Ectodermal cell (in vitro differentiated cells): Measurements from ENCODE around the gene PNLIPRP2.

Source experiments
- H3K27ac ChIP-seq: 2 replicates; pipeline ENCODE4 v1.7.0; 2013; ENCODE audit warnings: mild to moderate bottlenecking, low read depth, low read length; ENCODE audit not compliant: insufficient read depth, poor library complexity, severe bottlenecking
- H3K27me3 ChIP-seq: 2 replicates; pipeline ENCODE4 v1.7.0; 2013; ENCODE audit warnings: mild to moderate bottlenecking, low read length; ENCODE audit not compliant: insufficient read depth, control insufficient read depth, poor library complexity, severe bottlenecking
- H3K36me3 ChIP-seq: one replicate; pipeline ENCODE4 v1.7.0; 2013; ENCODE audit warnings: low read length; ENCODE audit not compliant: control insufficient read depth, insufficient read depth
- H3K4me1 ChIP-seq: one replicate; pipeline ENCODE4 v1.7.0; 2013; ENCODE audit warnings: low read length; ENCODE audit not compliant: control insufficient read depth, insufficient read depth
- H3K4me3 ChIP-seq: 2 replicates; pipeline ENCODE4 v1.7.0; 2013; ENCODE audit warnings: low read depth, low read length, control low read depth; ENCODE audit not compliant: insufficient read depth
- H3K9me3 ChIP-seq: 2 replicates; pipeline ENCODE4 v1.7.0; 2013; ENCODE audit warnings: mild to moderate bottlenecking, low read length, moderate library complexity; ENCODE audit not compliant: control insufficient read depth
- WGBS, 2 experiments: methylation state at CpG; one replicate each; pipeline ENCODE4 v1.1.7; 2013; ENCODE audit warnings: missing lambda C conversion rate in 2 of 2; 5-methylcytosine and 5-hydroxymethylcytosine counted together

The PNLIPRP2 gene

DNA sequence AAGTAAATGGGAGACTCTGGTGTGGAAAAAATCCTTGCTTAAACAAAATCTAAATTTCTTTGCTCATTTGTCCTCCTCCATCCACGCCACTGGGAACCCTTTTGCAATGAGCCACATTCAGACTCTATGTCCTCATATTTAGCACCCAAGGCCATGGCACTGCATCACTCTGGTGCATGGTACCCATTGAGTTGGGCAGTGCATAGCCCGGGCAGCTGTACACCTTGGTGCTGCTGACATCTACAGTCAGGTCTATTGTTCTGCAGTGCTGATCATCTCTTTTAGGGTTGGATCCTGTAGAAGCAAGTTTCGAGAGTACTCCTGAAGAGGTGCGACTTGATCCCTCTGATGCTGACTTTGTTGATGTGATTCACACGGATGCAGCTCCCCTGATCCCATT is 23.2 kb upstream of the PNLIPRP2 start:
- Histone ChIP-seq H3K4me1 (no peaks in the 10 kb centered on the region), H3K36me3 (no peaks in the 10 kb centered on the region), H3K27ac (no peak overlapping the region), H3K27me3 (no peaks in the 10 kb centered on the region), H3K9me3 (no peaks in the 10 kb centered on the region), H3K4me3 (no peak overlapping the region)
- WGBS, 2 experiments, result 88 to 90% methylated on average over 5 of the region's 5 CpGs

GRCh38 chr10:116598329-116598728 is 22.4 kb upstream of the PNLIPRP2 start:
- Histone ChIP-seq H3K27ac (no peak overlapping the region), H3K36me3 (no peaks in the 10 kb centered on the region), H3K4me3 (no peak overlapping the region), H3K4me1 (no peaks in the 10 kb centered on the region), H3K9me3 (no peaks in the 10 kb centered on the region), H3K27me3 (no peaks in the 10 kb centered on the region)

GRCh38 chr10:116599991-116600390 is 20.8 kb upstream of the PNLIPRP2 start:
- Histone ChIP-seq H3K4me1 (no peaks in the 10 kb centered on the region), H3K36me3 (no peaks in the 10 kb centered on the region), H3K27me3 (no peaks in the 10 kb centered on the region), H3K9me3 (no peaks in the 10 kb centered on the region), H3K27ac (no peak overlapping the region), H3K4me3 (no peak overlapping the region)
- 57 to 58% methylated on average over 5 of the region's 5 CpGs for WGBS, 2 experiments

GRCh38 chr10:116602648-116603400 is 17.9 kb upstream of the PNLIPRP2 start:
- Histone ChIP-seq H3K36me3 (no peaks in the 10 kb centered on the region), H3K9me3 (no peaks in the 10 kb centered on the region), H3K27me3 (no peaks in the 10 kb centered on the region), H3K27ac (no peak overlapping the region), H3K4me3 (no peak overlapping the region), H3K4me1 (no peaks in the 10 kb centered on the region)
- WGBS, 2 experiments, result 91% methylated on average over 10 of the region's 10 CpGs

DNA sequence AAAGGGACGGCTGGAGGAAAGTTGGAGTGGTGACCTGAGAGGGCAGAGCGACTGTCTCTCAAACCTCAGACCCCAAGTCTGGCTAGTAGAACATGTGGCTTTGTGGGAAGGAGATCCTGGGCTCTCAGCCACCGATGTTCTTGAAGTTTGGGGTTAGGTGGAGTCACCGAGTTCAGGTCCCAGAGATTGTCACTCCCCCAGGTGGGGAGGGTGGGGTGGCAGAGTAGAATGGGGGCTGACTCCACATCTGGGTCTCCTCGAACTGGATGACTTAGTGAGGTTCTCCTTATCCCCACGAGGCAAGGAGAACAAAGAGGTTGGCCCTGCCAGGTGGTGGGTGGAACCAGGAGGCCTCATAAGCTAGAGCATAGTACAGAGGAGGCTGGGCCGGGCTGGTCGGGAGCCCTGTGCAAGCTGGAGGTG is 14.7 kb upstream of the PNLIPRP2 start:
- Histone ChIP-seq H3K4me3 (no peak overlapping the region), H3K27me3 (peaks cover 11% of the 10 kb centered on the region), H3K27ac (no peak overlapping the region), H3K36me3 (no peaks in the 10 kb centered on the region), H3K9me3 (no peaks in the 10 kb centered on the region), H3K4me1 (no peaks in the 10 kb centered on the region)
- 82 to 84% methylated on average over 8 of the region's 8 CpGs for whole genome bisulfite sequencing, 2 experiments

GRCh38 chr10:116607336-116607735 is 13.4 kb upstream of the PNLIPRP2 start:
- H3K4me3 ChIP-seq, result no peak overlapping the region
- H3K27ac ChIP-seq, result no peak overlapping the region
- H3K9me3 ChIP-seq, result no peaks in the 10 kb centered on the region
- no peaks in the 10 kb centered on the region for H3K4me1 ChIP-seq
- peaks cover 11% of the 10 kb centered on the region for H3K27me3 ChIP-seq
- WGBS, 2 experiments, result 84 to 90% methylated on average over 6 of the region's 6 CpGs
- no peaks in the 10 kb centered on the region for H3K36me3 ChIP-seq

- WGBS, 2 experiments, result 31 to 37% methylated on average over 41 of the region's 41 CpGs
- peaks cover 11% of the 10 kb centered on the region for H3K27me3 ChIP-seq
- H3K4me1 ChIP-seq, result no peaks in the 10 kb centered on the region
- no peaks in the 10 kb centered on the region for H3K36me3 ChIP-seq
- H3K27ac ChIP-seq, result no peak overlapping the region
- peak overlapping the region; percentile 62 for H3K4me3 ChIP-seq
- no peaks in the 10 kb centered on the region for H3K9me3 ChIP-seq
These were observed 11.8 kb upstream of the PNLIPRP2 start for GRCh38 chr10:116608686-116609594.

DNA sequence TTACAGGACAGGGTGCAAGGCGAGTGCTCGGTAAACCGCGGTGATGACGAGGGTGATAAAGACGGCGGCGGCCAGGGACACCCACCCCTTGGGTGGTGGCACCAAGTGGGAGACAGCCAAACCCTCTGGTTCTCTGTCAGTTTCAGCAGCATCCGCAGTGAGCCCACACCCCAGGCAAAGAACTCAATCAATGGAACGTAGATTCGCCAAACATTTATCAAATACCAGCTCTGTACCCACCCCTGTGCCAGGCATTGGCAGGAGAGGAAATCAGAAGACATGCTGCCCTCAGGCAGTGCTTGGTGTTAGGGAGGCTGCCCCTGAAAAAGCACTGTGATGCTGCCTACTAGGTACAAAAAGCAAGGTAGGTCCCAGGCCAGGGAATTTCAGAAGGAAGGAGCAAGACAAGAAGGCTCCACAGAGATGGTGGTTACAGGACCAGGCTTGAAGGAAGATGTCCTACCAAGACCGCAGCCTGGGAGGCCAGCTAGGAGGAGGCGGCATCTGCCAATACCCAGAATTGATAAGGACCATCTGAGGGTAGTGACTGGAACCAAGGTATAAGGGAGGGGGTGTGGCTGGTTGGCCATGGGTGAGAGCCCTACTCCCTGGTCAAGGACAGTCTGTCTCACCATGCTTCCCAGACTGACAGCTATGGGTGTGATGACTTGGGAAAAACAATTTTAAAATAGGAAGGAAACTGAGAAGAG is 10.2 kb upstream of the PNLIPRP2 start:
- H3K27me3 ChIP-seq, result peaks cover 11% of the 10 kb centered on the region
- H3K27ac ChIP-seq, result no peak overlapping the region
- no peaks in the 10 kb centered on the region for H3K36me3 ChIP-seq
- no peaks in the 10 kb centered on the region for H3K9me3 ChIP-seq
- WGBS, 2 experiments, result 94 to 97% methylated on average over 13 of the region's 13 CpGs
- H3K4me1 ChIP-seq, result no peaks in the 10 kb centered on the region
- H3K4me3 ChIP-seq, result no peak overlapping the region

GRCh38 chr10:116611153-116611545 is 9.6 kb upstream of the PNLIPRP2 start:
- Histone ChIP-seq H3K4me3 (no peak overlapping the region), H3K27ac (no peak overlapping the region), H3K9me3 (no peaks in the 10 kb centered on the region), H3K36me3 (no peaks in the 10 kb centered on the region), H3K27me3 (peaks cover 11% of the 10 kb centered on the region), H3K4me1 (no peaks in the 10 kb centered on the region)
- WGBS, 2 experiments, result 91 to 93% methylated on average over 3 of the region's 3 CpGs
